Sigmoid colon (tissue), 7 donors: Measurements from ENCODE around the gene SYT11. TPM values are rescaled to one million over a fixed set of nuclear protein-coding genes. Genes with fewer than 3 reads are reported as not detected.
"Not testable (repeated sequence)": the region's sequence is repeated elsewhere in the genome, so short reads cannot be mapped to it uniquely, and the experiment has no call there.

Experiments used
- DNase-seq: peaks from one replicate; pipeline ENCODE4 v3.0.0-alpha.2; 2019
- H3K27ac ChIP-seq, 4 donors: fragments of 200-600 bp; sonication (generic); one replicate each; pipeline ENCODE4 v1.5.1; 2016 to 2019; ENCODE audit warnings: mild to moderate bottlenecking in 1 of 4
- H3K27me3 ChIP-seq, 3 donors: fragments of 200-600 bp; sonication (generic); one replicate each; pipeline ENCODE4 v1.5.1; 2019; ENCODE audit warnings: mild to moderate bottlenecking in 1 of 3
- H3K36me3 ChIP-seq, 4 donors: fragments of 200-600 bp; sonication (generic); one replicate each; pipeline ENCODE4 v1.5.1; 2016 to 2019
- H3K4me1 ChIP-seq, 4 donors: fragments of 200-600 bp; sonication (generic); one replicate each; pipeline ENCODE4 v1.5.1; 2017 to 2019
- H3K4me3 ChIP-seq, 4 donors: fragments of 200-600 bp; sonication (generic); one replicate each; pipeline ENCODE4 v1.5.1; 2017 to 2019; ENCODE audit warnings: mild to moderate bottlenecking in 2 of 4, moderate library complexity in 1 of 4
- H3K9me3 ChIP-seq, 4 donors: fragments of 200-600 bp in 3 of 4; sonication (generic) in 3 of 4; one replicate each; pipeline versions ENCODE4 v1.5.1 to v1.6.1; 2013 to 2019
- EP300 ChIP-seq, 4 donors: sonication (generic); formaldehyde crosslinking; IDR thresholded peaks; one replicate each; pipeline ENCODE4 v1.6.1; 2017; ENCODE audit warnings: antibody characterized with exemption in 4 of 4
- POLR2A ChIP-seq, 2 donors: fragments of 450-650 bp; IDR thresholded peaks; one replicate each; pipeline ENCODE4 v1.6.1; 2016; ENCODE audit warnings: antibody characterized with exemption in 2 of 2, mild to moderate bottlenecking in 2 of 2, moderate library complexity in 2 of 2
- POLR2AphosphoS5 ChIP-seq, 4 donors: sonication (generic); formaldehyde crosslinking; IDR thresholded peaks; one replicate each; pipeline ENCODE4 v1.6.1; 2017; ENCODE audit warnings: antibody characterized with exemption in 4 of 4
- WGBS, 2 donors: extraction: QIAGEN DNeasy Blood & Tissue Kit; methylation state at CpG; one replicate each; pipeline ENCODE4 v1.1.7; 2013; 5-methylcytosine and 5-hydroxymethylcytosine counted together
- intact Hi-C: fragments of 100-400 bp; cut with DNase I; formaldehyde crosslinking; loops from one replicate; pipeline ENCODE4 v1.15.1; 2023
- polyA plus RNA-seq, 3 donors: library from polyadenylated mRNA; stranded (reverse); fragments of 200-250 nt; gene quantifications; one replicate each; pipeline ENCODE4 v1.2.3, GENCODE V29; 2013
- total RNA-seq, 4 donors: library from RNA; depleted of rRNA; stranded (reverse); fragments of >200 nt; gene quantifications; one replicate each; pipeline ENCODE4 v1.1.0, GENCODE V29; 2016
- TF ChIP-seq, protein P1 (sequence below), 4 experiments: fragments of 450-650 bp in 3 of 4; fragments of 200-600 bp in 1 of 4; IDR thresholded peaks; one replicate each; pipeline ENCODE4 v1.5.1; 2016 to 2019; ENCODE audit warnings: antibody characterized with exemption in 4 of 4, mild to moderate bottlenecking in 3 of 4, moderate library complexity in 2 of 4
- donor health status: healthy with polysubstance abuse.
- donor health status: Bipolar disorder and iron deficiency.
- donor health status: healthy.

SYT11 gene
- total and polyA plus RNA-seq, 7 donors: under 0.01 to 29.1 (median 14.0) TPM

DNA sequence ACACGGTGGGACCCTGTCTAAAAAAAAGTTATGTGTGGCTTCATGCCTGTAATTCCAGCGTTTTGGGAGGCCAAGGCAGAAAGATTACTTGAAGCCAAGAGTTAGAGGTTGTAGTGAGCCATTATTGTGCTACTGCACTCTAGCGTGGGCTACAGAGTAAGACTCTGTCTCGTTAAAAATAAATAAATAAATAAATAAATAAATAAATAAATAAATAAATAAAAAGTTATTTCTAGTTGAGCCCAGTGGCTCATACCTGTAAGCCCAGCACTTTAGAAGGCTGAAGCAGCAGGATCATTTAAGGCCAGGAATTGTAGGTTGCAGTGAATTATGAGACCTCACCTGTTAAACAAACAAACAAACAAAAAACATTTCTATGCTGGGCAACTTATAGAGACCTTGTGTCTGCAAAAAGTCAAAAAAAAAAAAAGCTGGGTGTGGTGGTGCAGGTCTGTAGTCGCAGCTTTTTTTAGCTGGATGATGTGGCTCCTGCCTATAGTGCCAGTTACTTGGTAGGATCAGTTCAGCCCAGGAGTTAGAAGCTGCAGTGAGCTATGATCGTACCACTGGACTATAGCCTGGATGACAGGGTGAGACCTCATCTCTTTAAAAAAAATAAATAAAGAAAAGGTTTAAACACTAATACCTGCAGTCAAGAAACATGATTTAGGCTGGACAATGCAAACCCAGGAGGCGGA, 27.9 kb upstream of the SYT11 start:
- intact Hi-C loops: no loop called here
- WGBS, 2 donors: 96 to 98% methylated on average over 7 of the region's 7 CpGs

DNA sequence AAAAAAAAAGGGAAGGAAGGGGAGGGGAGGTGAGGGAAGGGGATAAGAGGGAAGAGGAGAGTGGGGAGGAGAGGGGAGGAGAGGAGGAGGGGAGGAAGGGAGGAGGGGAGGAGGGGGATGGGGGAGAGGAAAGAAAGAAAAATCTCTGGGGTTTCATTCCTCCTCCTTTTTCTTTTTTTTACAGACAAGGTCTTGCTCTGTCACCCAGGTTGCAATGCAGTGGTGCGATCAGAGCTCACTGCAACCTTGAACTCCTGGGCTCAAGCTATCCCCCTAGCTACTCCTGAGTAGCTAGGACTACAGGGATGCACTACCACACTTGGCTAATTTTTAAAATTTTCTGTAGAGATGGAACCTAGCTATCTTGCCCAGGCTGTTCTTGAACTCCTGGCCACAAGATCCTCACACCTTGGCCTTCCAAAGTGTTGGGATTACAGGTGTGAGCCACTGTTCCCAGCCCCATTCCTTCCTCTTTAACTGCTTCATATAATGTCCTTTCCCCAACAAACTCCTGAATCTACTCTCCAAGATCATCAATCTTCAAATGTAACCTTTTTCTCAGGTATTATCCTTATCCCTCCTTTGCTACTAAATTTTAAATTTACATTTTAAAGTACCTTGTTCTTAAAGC, 25.6 kb upstream of the SYT11 start:
- 87 to 97% methylated on average over 1 of the region's 1 CpG for WGBS, 2 donors
- Histone ChIP-seq H3K4me1 (peaks cover 0 to 4% (median 0%) of the 10 kb centered on the region in 4 donors), H3K36me3 (no peaks in the 10 kb centered on the region), H3K27ac (no peak overlapping the region), H3K27me3 (no peaks in the 10 kb centered on the region), H3K9me3 (no peaks in the 10 kb centered on the region), H3K4me3 (no peak overlapping the region)
- DNase-seq: no peak
- TF ChIP-seq POLR2A (IDR thresholded peaks at IDR 0.05): no peak
- TF ChIP-seq, protein P1, sequence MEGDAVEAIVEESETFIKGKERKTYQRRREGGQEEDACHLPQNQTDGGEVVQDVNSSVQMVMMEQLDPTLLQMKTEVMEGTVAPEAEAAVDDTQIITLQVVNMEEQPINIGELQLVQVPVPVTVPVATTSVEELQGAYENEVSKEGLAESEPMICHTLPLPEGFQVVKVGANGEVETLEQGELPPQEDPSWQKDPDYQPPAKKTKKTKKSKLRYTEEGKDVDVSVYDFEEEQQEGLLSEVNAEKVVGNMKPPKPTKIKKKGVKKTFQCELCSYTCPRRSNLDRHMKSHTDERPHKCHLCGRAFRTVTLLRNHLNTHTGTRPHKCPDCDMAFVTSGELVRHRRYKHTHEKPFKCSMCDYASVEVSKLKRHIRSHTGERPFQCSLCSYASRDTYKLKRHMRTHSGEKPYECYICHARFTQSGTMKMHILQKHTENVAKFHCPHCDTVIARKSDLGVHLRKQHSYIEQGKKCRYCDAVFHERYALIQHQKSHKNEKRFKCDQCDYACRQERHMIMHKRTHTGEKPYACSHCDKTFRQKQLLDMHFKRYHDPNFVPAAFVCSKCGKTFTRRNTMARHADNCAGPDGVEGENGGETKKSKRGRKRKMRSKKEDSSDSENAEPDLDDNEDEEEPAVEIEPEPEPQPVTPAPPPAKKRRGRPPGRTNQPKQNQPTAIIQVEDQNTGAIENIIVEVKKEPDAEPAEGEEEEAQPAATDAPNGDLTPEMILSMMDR (IDR thresholded peaks at IDR 0.05): no peak
- no peak for TF ChIP-seq EP300 (IDR thresholded peaks at IDR 0.05)
- intact Hi-C loops: no loop called here

More for the DNA sequence above, 27.9 kb upstream of the SYT11 start:
- Histone ChIP-seq H3K4me3 (no peak overlapping the region), H3K27ac (no peak overlapping the region), H3K36me3 (peaks cover 0 to 10% (median 0%) of the 10 kb centered on the region in 4 donors), H3K4me1 (peaks cover 0 to 4% (median 0%) of the 10 kb centered on the region in 4 donors), H3K9me3 (no peaks in the 10 kb centered on the region), H3K27me3 (no peaks in the 10 kb centered on the region)
- DNase-seq: no peak
- TF ChIP-seq EP300 (IDR thresholded peaks at IDR 0.05) (no peak), POLR2A (IDR thresholded peaks at IDR 0.05) (no peak), POLR2AphosphoS5 (IDR thresholded peaks at IDR 0.05) (no peak)
- TF ChIP-seq, protein P1 (IDR thresholded peaks at IDR 0.05): no peak

DNA sequence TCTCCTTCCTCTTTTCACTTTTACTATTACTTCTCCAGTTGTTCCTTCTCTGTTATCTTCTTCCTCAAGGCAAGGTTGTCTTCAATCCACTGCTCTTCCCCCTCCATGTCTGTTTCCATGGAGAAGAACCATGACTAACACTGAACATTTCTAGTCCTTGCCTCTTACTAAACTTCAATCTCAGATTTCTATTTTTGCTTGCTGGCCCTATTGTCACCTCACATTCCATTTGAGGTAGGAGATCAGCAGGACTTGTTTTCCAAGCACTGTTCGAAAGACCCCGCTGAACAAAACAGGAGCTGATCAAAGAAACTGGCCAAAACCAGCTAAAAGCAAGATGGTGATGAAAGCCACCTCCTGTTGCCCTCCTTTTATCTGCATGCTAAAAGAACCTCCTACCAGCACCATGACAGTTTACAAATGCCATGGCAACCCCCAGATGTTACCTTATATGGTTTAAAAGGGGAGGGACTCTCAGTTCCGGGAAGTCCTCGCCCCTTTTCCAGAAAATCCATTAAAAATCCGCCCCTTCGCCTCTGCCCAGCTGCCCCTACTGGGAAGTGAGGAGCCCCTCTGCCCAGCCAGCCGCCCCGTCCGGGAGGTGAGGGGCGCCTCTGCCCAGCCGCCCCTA, 25.0 kb upstream of the SYT11 start:
- Histone ChIP-seq H3K4me3 (no peak overlapping the region), H3K36me3 (no peaks in the 10 kb centered on the region), H3K27ac (no peak overlapping the region), H3K27me3 (no peaks in the 10 kb centered on the region), H3K4me1 (peaks cover 0 to 4% (median 0%) of the 10 kb centered on the region in 4 donors), H3K9me3 (no peaks in the 10 kb centered on the region)
- WGBS, 2 donors: 97% methylated on average over 11 of the region's 11 CpGs
- intact Hi-C loops: no loop called here
- TF ChIP-seq, protein P1 (IDR thresholded peaks at IDR 0.05): no peak
- no peak for TF ChIP-seq POLR2A (IDR thresholded peaks at IDR 0.05)
- no peak for TF ChIP-seq EP300 (IDR thresholded peaks at IDR 0.05)
- TF ChIP-seq POLR2AphosphoS5 (IDR thresholded peaks at IDR 0.05): no peak
- no peak for DNase-seq

DNA sequence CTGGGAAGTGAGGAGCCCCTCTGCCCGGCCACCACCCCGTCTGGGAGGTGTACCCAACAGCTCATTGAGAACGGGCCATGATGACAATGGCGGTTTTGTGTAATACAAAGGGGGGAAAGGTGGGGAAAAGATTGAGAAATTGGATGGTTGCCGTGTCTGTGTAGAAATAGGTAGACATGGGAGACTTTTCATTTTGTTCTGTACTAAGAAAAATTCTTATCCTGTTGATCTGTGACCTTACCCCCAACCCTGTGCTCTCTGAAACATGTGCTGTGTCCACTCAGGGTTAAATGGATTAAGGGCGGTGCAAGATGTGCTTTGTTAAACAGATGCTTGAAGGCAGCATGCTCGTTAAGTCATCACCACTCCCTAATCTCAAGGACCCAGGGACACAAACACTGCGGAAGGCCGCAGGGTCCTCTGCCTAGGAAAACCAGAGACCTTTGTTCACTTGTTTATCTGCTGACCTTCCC, 24.4 kb upstream of the SYT11 start:
- H3K27ac ChIP-seq, DNase-seq, H3K9me3 ChIP-seq, H3K36me3 ChIP-seq, H3K4me1 ChIP-seq, intact Hi-C loops, H3K27me3 ChIP-seq, H3K4me3 ChIP-seq: not testable (repeated sequence)
- 87 to 90% methylated on average over 9 of the region's 9 CpGs for WGBS, 2 donors

DNA sequence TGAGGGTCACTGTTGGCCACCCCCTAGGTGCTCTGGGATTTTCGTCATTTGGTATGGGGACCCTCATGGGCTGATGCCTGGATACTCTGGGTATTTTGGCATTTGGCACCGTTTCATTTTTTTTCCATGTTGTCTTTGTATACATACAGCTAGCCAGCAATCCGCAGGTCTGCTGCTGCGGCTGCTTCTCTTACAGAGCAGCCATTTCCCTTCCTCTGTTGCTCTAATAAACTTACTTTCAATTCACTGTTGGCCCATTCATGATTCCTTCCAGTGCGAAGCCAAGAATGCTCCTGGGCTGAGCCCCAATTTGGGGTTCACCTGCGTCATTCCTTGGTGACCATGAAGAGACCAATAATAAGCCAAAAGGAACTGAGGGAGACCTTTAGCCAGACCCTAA, 23.8 kb upstream of the SYT11 start:
- TF ChIP-seq POLR2AphosphoS5 (IDR thresholded peaks at IDR 0.05): no peak
- TF ChIP-seq, protein P1 (IDR thresholded peaks at IDR 0.05): no peak
- TF ChIP-seq POLR2A (IDR thresholded peaks at IDR 0.05): no peak
- no peak for TF ChIP-seq EP300 (IDR thresholded peaks at IDR 0.05)
- intact Hi-C loops: no loop called here
- Histone ChIP-seq H3K4me3 (no peak overlapping the region), H3K27ac (no peak overlapping the region), H3K9me3 (no peaks in the 10 kb centered on the region), H3K36me3 (no peaks in the 10 kb centered on the region), H3K4me1 (peaks cover 0 to 4% (median 0%) of the 10 kb centered on the region in 4 donors), H3K27me3 (no peaks in the 10 kb centered on the region)
- no peak for DNase-seq
- 96 to 97% methylated on average over 6 of the region's 6 CpGs for WGBS, 2 donors
